NCI-H1105 (cell line): ENCODE measurements around the gene UPK2.
A peak's percentile ranks its signal among the peaks of the same experiment; 100 is the strongest.

ENCODE experiments used
- DNase-seq: peaks from one replicate; lab custom pipeline; 2025; lab: John Stamatoyannopoulos, UW

Gene UPK2

DNA sequence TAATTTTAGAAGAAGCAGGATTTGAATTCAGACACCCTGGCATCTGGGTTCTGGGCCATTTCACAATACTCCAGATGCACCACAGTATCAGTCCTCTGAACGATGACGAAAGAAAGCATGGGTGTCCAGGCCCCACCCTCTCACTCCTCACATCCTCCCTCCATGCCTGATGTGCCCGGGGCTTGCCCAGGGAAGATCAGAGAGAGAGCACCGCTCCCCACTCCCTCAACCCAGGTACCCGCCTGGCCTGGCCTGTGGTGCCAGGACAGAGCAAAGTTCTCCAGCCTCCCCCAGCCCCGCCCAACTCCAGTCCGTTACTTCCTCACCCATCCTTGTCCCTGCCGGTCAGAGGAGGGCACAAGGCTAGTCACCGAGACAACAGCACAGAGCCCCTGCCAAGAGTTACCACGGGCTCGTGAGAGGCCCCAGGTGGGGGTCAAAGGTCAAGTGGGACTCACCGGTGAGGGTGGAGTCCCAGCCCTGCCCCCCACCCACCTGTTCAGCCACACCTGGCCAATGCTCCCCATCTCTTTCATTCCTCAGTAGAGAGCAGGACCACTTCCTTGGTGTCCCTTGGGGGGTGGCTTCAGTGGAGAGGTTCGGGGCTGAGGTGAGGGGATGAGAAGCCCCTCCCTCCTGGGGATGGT, 38.5 kb upstream of the UPK2 start:
- DNase-seq: peak; percentile 27

DNA sequence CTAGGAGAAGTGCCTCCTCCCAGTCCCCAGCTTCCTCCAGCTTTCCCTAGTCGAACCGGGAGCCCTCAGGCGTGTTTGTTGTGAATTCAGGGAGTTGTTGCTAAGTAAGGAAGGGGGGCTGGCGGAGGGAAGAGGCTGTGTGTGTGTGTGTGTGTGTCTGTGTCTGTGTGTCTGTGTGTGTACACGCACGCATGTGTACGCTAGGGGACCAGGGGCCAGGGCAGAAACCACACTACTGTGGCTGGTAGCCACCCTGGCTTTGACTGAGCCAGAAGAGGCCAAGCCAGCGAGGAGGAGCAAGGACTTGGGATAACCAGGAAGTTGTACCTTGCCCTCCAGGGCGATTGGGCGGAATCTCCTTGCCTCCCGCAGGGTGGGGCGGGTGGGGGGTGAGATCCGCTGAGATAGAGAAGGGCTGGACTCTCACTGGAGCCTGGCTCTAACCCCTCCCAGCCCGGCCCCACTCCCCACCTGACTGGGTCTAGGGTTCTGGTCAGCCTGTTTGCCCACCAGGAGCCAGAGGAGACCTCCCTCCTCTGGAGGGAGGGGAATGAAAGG, 37.9 kb upstream of the UPK2 start:
- DNase-seq: no peak

DNA sequence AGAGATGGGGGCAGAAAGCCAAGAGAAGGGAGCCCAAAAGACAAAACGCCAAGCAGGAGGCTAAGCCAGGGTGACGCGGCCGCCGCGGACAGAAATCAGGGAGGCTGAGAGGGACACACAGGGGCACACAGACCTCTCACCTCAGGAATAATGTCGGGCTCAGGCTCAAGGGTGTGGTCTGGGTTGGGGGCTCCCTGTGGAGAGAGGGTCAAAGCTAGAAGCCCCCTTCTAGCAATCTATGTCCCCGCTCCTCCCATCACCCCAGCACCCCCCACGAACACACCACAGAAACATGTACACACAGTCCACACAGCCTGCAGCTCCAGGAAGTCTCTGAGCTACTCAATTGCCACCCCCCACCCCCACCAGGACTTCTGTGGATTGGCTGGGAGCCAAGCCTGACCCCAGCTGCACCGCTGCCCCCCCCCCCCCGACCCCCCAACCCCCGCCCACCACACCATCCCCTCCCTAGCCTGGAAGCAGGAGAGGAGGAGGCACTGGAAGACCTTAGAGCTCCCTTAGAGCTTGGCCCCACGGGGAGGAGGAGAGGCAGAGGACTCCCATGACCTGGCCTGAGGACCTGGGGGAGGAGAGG, 37.3 kb upstream of the UPK2 start:
- no peak for DNase-seq

DNA sequence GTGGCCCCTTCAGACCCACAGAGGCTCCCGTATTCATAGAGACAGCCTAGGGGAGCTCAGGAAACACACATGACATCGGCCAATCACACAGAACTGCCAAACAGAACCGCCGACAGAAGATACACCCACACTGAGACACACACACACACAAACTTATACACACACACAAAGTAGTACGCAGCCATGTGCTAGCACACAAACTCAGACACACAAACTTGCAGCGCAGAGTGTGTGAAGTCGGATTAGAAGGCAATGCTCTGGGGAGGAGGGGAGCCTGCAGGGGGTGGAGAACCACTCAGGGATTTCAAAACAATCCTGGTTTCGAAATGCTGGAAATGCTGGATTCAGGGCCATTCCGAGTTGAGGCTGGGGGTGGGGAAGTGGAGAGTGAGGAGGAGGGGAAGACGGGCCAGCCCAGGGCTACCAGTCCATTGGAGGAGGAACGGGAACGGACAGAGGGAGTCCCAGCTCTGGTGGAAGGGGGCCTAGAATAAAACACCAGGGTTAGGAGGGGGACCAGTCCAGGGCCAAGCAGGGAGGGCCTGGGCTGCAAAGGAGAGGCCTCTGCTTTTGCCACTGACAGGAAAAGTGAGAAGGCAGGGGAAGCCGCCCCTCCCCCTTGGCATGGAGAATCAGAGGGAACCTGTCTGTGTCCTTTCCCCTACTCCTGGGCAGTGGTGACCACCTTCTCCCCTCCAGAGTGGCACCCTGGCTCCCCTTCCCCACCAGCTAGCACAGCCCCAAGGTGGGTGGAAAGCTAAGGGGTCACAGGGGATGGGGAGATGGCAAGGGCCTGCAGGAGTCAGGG, 34.8 kb upstream of the UPK2 start:
- DNase-seq: no peak

DNA sequence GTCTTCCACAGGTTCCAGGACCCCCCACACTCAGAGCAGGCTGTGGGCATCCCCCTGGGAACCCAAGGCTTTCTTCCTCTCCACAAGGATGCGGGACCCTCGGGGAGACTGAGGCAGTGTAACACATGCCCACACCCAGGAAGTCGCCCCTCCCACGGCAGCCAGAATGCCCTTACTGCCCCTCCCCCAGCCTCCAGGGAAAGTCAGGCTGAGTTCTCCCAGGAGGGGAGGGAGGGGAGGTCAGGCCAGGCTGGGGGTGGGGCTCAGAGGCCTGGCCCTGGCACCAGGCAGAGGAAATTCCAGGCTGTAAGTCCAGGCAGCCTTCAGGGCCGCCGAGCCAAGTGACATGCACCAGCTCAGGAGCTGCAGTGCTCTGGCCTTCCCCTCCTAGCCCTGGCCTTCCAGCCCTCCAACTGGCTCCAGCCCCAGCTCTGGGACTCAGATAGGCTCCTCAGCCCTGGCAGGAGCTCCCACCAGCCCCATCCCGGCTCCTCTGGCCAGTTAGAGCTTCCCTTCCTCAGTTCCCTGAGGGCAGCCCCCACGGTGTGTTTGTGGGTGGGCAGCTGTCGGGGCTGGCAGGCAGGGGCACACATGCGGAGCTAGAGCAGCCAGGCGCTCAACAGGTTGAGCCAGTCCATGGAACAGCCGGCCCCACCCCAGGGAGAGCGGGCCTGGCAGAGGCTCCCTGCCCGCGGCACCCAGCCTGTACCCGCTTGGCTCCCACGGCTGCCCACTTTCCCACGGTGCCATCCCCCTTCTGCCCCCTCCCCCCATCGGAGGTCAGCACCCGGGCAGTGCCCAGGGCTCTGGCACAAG, 34.0 kb upstream of the UPK2 start:
- no peak for DNase-seq

DNA sequence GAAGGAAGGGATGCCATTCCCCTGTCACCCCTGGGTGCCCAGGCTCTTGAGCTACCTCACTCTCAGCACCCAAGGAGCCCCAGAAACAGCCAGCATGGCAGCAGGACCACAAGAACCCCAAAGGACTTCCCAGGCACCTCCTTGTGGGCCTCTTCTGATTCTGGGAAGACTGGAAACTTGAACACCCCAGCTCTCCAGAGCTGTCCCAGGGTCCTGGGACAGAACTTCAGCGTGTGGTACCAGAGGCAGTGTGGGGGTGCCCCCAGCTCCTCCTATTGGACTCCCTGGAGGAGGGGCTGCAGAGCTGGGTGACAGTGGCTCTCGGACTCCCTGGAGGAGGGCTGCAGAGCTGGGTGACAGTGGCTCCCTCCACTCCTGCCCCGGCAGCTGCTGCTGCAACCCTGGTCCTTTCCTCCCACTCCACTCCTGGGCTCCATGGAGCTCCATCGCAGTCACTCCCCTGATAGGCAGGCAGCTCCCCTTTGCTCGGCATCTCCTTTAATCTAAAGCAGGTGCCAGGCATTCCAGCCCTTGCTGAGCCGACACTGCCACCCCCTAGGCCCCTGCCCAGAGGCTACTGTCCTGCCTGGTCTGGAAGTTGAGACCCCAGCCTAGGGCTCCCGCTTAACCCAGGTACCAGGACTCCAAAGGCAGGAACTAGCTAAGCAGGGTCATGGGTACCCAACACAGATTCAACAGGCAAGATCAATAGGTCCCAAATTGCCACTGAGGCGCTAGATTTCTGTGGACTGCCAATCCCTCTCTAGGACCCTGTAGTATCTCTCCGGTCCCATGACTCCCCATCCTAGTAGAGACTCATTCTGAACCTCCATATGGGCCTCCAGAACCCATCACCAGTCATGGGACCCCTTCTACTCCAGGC, 33.1 kb upstream of the UPK2 start:
- DNase-seq: no peak

DNA sequence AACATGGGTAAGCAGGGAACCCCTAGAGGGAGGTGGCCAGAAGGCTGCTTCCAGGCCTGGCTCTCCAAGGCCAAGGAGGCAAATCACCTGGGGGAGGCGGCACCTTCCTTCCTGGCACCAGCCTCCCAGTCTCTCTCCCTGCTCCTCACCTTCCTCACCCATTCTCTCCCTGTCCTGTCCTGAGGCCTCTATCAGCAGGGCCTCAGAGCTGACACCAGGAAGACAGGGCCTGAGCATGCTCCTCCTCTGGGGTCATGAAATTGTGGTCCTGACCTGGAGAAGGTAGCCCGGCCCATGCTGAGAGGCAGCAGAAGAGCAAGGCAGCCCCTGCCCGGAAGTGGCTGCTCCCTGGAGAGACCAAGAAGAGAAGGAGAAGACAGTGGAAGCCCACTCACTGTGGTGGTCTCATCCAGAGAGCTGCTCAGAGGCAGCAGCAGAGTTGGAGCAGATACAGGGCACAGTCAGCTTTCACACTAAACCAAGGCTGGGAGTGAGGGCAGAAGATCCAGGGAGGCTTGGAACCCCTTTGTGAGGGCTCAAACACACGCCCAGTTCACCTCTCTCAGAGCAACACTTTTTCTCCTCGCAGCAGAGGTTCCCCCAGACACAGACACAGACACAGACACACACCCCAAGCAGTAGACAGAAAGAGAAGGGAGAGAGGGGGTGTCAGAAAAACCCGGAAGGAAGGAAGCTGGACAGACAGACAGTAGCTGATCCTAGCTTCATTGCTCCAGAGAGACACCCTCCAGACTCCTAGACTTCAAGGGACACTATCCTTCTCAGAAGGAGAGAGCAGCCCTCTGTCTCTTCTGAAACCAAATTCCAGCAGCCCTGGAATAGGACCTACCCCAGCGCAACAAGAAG, 32.1 kb upstream of the UPK2 start:
- DNase-seq: no peak

DNA sequence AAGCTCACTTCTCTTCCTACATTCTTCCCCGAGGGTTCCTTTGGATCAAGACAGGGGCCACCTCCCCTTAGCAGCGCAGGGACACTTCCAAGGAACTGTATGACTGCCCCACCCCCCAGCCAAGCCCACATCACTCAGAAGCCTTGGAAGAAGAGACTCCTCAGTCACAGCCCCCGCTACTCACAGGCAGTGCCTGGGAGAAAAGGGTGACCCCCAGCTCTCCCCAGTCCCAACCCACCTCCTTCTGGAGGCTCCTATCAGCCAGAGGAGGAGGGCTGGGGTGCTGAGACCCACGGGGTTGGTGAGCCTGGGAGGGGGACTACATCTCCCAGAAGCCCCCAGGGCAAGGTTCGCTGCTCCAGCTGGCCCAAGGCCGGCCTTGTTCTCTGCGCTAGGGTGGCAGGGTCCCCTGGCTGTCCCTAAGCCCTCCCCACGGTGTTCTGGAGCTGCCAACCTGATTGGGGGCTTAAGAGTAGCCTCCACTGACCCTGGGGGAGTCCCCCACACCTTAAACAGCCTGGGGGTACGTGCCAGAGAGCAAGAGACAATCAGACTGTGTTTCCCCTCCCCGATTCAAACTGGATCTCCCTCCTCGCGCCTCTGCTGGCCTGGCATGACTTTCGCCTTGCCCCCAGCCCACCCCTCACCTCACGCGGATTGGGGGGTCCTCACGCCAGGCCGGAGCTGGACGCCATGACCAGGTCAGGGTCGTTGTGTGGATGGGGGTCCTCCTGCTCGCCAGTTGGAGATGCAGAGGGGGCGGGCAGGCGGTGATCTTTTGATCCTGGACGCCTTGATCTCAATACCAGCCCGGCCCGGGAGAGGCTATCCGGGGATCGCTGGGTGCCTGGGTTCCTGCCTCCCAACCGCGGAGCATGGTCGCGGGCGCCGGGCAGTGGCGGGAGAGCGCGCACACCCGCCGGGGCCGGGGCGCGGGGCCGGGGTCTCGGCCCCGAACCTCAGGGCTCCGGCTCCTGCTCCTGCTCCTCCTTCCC, 31.2 kb upstream of the UPK2 start:
- DNase-seq: peak; percentile 61

DNA sequence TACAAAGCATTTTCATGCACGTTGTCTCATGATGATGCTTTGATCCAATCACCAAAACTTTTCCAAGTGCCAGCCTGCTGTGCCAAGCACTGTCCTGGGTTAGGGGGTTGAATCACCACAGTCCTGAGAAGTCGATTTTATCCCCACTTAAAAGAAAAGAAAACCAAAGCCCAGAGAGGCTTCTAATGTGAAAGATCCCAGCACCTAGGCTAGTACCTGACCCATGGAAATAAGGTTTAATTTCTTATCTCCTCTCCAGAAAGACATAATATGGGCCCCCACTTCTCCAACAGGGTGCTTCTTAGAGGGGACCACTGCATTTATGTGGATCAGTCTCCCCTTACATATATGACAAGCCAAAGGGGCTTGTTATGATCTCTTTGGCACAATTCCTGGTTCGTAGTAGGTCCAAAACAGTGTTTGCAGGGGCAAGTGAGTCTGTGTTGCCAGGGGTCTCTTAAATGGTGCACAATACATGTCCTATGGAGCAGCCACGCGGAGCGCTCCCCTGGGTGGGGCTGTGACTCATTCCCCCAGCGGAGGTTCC, 28.5 kb upstream of the UPK2 start:
- DNase-seq: no peak

DNA sequence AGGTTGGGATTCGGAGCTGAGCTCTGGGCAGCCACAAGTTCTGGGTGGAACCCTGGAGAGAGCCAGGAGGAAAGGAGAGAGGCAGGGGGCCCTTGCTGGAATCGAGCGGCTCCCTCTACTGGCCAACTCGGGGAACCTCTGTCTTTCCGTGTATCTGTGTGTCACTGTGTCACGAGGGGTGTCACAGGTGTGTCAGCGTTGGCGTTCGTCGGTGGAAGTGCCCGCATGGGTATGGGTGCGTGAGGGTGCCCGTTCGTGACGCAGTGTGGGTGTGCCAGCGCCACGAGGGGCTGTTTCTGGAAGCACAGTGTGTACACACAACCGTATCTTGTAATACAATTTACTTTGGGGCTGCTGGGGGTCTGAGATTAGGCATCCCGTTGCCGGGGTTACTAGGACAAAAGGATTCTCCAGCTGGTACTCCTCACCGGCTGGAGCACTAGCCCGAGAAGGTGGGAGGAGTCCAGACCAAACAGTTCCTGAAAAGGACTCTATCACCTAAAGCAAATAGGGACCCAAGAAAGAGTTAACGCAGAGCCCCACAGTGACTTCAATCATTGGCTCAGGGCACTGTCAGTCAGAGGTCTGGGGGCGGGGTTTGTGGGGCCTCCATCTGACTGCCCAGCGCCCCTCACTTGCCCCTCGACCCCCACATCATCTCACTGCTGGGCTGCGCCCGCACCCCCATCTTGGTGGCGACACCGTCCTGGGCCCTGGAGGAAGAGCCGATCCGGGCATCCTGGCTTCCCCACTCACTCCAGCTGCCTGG, 27.8 kb upstream of the UPK2 start:
- peak; percentile 94 for DNase-seq

DNA sequence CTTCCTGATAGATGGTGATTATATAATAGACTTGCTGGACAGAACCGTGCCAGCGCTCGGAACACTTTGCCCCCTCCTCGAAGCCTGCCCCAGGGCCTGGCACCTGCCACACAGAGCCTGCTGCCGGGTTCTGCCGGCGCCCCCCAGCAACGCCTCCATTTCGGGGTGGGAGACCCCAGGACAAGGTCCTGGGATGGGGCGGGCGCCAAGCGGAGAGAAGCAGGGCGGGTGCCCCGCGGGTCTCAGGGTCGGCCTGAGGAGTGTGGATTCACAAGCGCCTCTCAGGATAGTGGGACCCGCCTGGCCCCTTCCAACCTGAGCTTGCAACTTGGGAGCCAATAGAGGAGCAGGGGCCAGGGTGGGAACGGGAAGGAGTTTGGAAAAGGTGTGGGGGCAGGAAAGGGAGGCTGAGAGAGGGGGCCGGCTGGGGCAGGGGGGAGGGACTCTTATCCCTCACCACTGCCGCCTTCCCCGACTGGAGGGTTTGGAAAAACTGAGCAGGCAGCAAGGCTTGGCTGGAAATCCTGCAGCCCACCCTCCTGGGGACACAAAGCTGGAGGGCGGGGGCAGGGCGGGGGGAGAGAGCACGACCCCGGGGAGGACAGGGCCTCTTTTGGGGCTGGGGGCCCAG, 27.1 kb upstream of the UPK2 start:
- DNase-seq: peak; percentile 88

DNA sequence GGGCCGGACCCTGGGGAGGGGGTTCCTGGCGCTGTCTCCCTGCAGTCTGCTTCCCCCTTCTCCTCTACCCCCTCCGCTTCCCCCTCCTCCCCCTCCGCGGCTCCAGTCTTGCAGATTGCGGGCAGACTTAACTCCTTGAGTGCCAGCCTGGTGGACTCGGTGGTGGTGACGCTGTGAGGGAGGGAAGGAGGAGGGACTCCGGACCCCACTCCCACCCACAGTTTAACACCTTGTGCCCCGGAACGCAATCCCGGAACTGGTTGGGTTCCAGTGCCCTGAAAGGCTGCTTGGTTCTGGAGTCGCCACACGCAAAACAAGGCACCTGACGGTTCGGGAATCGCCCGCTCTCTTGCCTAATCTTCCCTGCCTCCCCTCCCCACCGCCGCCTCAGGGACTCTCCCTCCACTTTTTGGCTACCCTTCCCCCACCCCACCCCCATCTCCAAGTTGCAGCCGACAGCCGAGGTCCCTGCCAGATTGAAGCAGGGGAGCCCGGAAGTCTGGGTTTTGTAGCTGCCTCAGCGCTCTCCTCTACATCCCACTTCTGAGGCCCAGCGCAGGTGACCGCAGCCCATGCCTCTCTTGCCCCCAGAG, 26.5 kb upstream of the UPK2 start:
- DNase-seq: peak; percentile 94

DNA sequence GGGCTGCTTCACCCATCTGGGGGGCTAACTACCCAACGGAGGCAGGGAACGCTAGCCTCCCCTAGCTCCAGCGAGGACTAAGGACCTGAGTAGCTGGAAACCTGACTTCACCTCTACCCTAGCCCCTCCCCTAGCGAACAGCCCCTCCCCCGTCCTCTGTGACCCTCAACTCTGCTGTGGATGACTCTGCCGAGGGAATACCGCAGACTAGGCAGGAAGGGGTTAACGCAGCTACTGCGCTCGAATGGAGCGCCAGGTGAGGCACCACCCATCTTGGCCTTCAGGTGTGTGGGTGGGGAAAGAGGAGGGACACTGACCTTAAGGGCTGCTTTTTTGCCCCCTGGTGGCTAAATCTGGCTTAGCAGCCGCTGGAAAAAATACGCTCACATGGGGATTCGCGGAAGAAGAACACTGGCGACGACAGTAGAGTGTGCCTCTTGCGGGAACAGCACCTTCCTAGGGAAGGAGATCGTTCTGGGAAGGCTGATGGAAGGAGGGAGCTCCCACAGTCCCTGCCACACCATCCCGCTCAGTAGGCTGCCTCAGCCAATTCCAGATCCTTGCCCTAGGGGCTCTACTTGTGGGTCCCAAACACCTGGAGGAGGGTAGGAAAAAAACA, 25.9 kb upstream of the UPK2 start:
- DNase-seq: peak; percentile 98

DNA sequence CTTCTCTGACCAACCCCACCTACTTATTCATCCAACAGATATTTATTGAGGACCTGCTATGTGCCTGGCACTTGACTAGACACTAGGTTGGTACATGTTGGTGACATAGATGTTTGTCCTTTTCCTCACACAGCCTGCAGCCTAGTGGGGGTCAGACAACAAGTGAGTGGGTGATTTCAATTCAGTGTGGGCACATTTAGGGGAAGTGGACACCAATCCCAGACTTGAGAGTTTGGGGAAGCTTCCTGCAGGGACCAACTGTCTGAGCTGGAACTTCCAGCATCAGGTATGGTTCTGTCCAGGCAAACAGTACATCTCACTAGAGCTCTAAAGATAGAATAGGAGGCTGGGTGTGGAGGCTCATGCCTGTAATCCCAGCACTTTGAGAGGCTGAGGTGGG, 24.5 kb upstream of the UPK2 start:
- DNase-seq: no peak

DNA sequence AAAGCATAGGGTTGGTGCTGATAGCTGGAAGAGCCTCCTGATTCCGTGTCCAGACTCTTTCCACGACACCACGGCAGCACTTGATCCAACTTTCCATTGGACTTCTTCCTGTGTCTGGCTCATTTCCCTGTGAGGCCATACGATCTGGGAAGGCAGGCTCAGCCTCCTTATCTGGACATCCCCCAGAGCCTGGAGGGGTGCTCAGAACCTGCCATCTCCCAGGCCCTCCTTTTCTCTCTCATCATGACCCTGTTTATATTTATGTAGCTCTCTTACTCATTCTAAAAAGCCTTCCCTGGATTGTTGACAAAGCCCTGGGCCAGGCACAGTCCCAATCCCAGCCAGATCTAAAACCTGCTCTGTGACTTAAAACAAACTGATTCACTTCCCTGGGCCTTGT, 22.6 kb upstream of the UPK2 start:
- no peak for DNase-seq

DNA sequence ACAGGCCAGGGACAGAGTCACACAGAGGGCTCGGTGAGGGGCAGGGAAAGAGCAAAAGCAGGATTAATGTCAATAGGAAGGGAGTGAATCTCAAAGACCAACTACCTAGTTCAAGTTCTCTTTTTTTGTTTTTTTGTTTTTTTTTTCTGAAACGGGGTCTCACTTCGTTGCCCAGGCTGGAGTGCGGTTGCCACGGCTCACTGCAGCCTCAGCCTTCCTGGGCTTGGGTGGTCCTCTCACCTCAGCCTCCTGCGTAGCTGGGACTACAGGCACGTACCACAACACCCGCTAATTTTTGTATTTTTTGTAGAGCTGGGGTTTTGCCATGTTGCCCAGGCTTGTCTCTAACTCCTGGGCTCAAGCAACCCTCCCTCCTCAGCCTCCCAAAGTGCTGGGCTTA, 20.7 kb upstream of the UPK2 start:
- no peak for DNase-seq
